ENCODE results near the gene METTL13. TPM values are rescaled to one million over a fixed set of nuclear protein-coding genes. Genes with fewer than 3 reads are reported as not detected.

The METTL13 gene
- total RNA-seq, 1 donor from 2014 or later = 15.8 TPM

GRCh38 chr1:171809834-171810233, 28.4 kb downstream of the METTL13 start:
- H3K4me1 ChIP-seq = peaks cover 8% of the 10 kb centered on the region
- no peaks in the 10 kb centered on the region for H3K36me3 ChIP-seq
- no peaks in the 10 kb centered on the region for H3K27me3 ChIP-seq (ENCODE audit: low read depth)
- intact Hi-C loops (cut with micrococcal nuclease) = no loop called here
- no peaks in the 10 kb centered on the region for H3K9me3 ChIP-seq (replicated peaks)
- DNase-seq = no peak
- H3K27ac ChIP-seq (replicated peaks) = no peak overlapping the region
- no peak for TF ChIP-seq CTCF (IDR thresholded peaks at IDR 0.05; ENCODE audit: borderline replicate concordance)
- H3K4me3 ChIP-seq = no peak overlapping the region

GRCh38 chr1:171811672-171812071, 30.2 kb downstream of the METTL13 start:
- H3K27ac ChIP-seq (replicated peaks) = no peak overlapping the region
- no peak for DNase-seq
- H3K36me3 ChIP-seq = no peaks in the 10 kb centered on the region
- H3K27me3 ChIP-seq (ENCODE audit: low read depth) = no peaks in the 10 kb centered on the region
- H3K9me3 ChIP-seq (replicated peaks) = no peaks in the 10 kb centered on the region
- H3K4me1 ChIP-seq = no peaks in the 10 kb centered on the region
- intact Hi-C loops (cut with micrococcal nuclease) = no loop called here
- H3K4me3 ChIP-seq = no peak overlapping the region
- TF ChIP-seq CTCF (IDR thresholded peaks at IDR 0.05; ENCODE audit: borderline replicate concordance) = no peak

GRCh38 chr1:171814692-171815091, 33.2 kb downstream of the METTL13 start:
- no peak for TF ChIP-seq CTCF (IDR thresholded peaks at IDR 0.05; ENCODE audit: borderline replicate concordance)
- H3K4me1 ChIP-seq = no peaks in the 10 kb centered on the region
- no peaks in the 10 kb centered on the region for H3K27me3 ChIP-seq (ENCODE audit: low read depth)
- no peaks in the 10 kb centered on the region for H3K9me3 ChIP-seq (replicated peaks)
- H3K4me3 ChIP-seq = no peak overlapping the region
- no peak overlapping the region for H3K27ac ChIP-seq (replicated peaks)
- intact Hi-C loops (cut with micrococcal nuclease) = no loop called here
- no peaks in the 10 kb centered on the region for H3K36me3 ChIP-seq
- DNase-seq = no peak

GRCh38 chr1:171816300-171816901, 34.9 kb downstream of the METTL13 start:
- intact Hi-C loops (cut with micrococcal nuclease) = no loop called here
- Histone ChIP-seq H3K4me3 (no peak overlapping the region), H3K9me3 (replicated peaks) (no peaks in the 10 kb centered on the region), H3K36me3 (no peaks in the 10 kb centered on the region), H3K4me1 (no peaks in the 10 kb centered on the region), H3K27me3 (ENCODE audit: low read depth) (no peaks in the 10 kb centered on the region), H3K27ac (replicated peaks) (no peak overlapping the region)
- DNase-seq = no peak
- TF ChIP-seq CTCF (IDR thresholded peaks at IDR 0.05; ENCODE audit: borderline replicate concordance) = no peak

- Histone ChIP-seq H3K36me3 (no peaks in the 10 kb centered on the region), H3K27ac (replicated peaks) (no peak overlapping the region), H3K27me3 (ENCODE audit: low read depth) (no peaks in the 10 kb centered on the region), H3K9me3 (replicated peaks) (no peaks in the 10 kb centered on the region), H3K4me3 (no peak overlapping the region), H3K4me1 (no peaks in the 10 kb centered on the region)
- intact Hi-C loops (cut with micrococcal nuclease) = no loop called here
- DNase-seq = no peak
- no peak for TF ChIP-seq CTCF (IDR thresholded peaks at IDR 0.05; ENCODE audit: borderline replicate concordance)
Measured at GRCh38 chr1:171817511-171818265, 36.2 kb downstream of the METTL13 start.

All from left ventricle myocardium inferior (tissue), 1 donor.